ENCODE results near the gene IFFO2. TPM values are rescaled to one million over a fixed set of nuclear protein-coding genes. Genes with fewer than 3 reads are reported as not detected.

IFFO2 gene
- total and polyA plus RNA-seq, 10 of the 15 experiments (the other 5 are each of a cell fraction or from before 2014, with no cell fraction given), result 1.2 to 18.4 (median 6.7) TPM

DNA sequence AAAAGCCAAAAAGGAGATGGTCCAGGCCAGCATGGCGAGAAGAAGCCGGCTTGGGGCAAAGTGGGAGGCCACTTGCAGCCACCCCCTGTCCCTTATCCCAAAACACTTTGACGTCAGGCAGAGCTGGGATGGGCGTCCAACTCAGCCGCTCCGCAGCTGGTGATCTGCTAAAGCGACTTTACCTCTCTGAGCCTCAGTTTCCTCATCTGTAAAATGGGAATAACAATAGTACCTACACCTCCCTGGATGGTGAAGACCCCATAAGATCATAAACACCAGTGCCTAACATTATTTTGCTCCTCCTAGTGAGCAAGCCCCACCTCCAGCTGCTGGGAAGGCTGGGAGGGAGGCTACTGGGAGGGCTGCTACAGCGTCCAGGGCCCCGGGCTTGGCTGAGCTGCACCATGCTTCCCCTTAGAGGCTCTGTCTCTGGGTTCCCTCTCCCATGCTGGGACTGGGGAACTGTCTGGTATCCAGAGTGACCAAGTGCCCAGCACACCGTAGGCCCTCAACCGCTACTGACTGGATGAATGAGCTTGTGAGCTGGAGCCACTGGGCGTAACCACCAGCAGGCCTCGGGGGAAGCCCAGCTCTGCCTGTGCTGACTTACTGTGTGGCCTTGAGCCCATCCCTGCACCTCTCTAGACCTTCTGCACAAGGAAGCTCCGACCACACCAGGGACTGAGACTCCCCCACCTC is 18.3 kb downstream of the IFFO2 start:
- ChIA-PET SMC1A (ENCODE audit: uncharacterized antibody, unreplicated experiment) (interaction anchor here (1.0 kb wide), 1 partner anchor 19 kb away, joined by 3 read pairs; the partner anchor contains the start of gene IFFO2), CTCF (interaction anchor here (0.5 kb wide), 1 partner anchor 658 kb away, joined by 3 read pairs; no protein-coding TSS in a partner anchor), POLR2A (interaction anchor here (1.0 kb wide), 1 partner anchor 12 kb away, joined by 3 read pairs; no protein-coding TSS in a partner anchor), RAD21 (ENCODE audit: unreplicated experiment) (interaction anchor here (0.6 to 0.9 kb wide), 2 partner anchors 12 to 88 kb away, joined by 3 to 4 read pairs; no protein-coding TSS in a partner anchor)
- FAIRE-seq (no peak), DNase-seq (ENCODE audit: low read depth, low spot score) (no peak), ATAC-seq (peak; percentile 80)
- H3K79me2 ChIP-seq (ENCODE audit: control insufficient read depth, insufficient read depth, low read length), result no peaks in the 10 kb centered on the region; the same call in 1 of the 2 replicates
- H3K9me3 ChIP-seq (replicated peaks; ENCODE audit: control insufficient read depth, insufficient read depth, low read length), result no peaks in the 10 kb centered on the region
- no peak overlapping the region for H3K4me3 ChIP-seq
- H3K9ac ChIP-seq (ENCODE audit: control insufficient read depth, insufficient read depth, low read length), result no peak overlapping the region
- H3K4me2 ChIP-seq (ENCODE audit: control insufficient read depth, insufficient read depth), result no peak overlapping the region
- 0 out of 2 replicates have a peak, but pooled peaks cover 3% of the 10 kb centered on the region for H3K4me1 ChIP-seq (ENCODE audit: control insufficient read depth, insufficient read depth, low read length)
- H4K20me1 ChIP-seq (ENCODE audit: control insufficient read depth, insufficient read depth), result no peaks in the 10 kb centered on the region
- no peak overlapping the region for H3K27ac ChIP-seq (ENCODE audit: control insufficient read depth, insufficient read depth)
- BruUV-seq (replicated peaks), result no TSS peak
- WGBS (ENCODE audit: insufficient coverage, insufficient replicate concordance, low lambda C conversion rate, missing lambda C conversion rate), result 69% methylated on average over 14 of the region's 14 CpGs
- in situ Hi-C loops (cut with MboI) (no loop called here), intact Hi-C loops (cut with micrococcal nuclease; ENCODE audit: unreplicated experiment) (no loop called here)
- TF ChIP-seq RB1 (IDR thresholded peaks at IDR 0.05; ENCODE audit: borderline replicate concordance) (no peak), RUNX3 (IDR thresholded peaks at IDR 0.05; ENCODE audit: low read length) (peak; percentile 27; the same call in 1 of the 2 replicates)
- H3K27me3 ChIP-seq (replicated peaks in 1 of 2; ENCODE audit: control insufficient read depth in 2 of 2, insufficient read depth in 2 of 2, low read length in 1 of 2), result no peaks in the 10 kb centered on the region
- no peak overlapping the region for H2AFZ ChIP-seq (ENCODE audit: control insufficient read depth, low read depth, low read length)
- H3K36me3 ChIP-seq (ENCODE audit: control insufficient read depth in 2 of 2, insufficient read depth in 2 of 2, low read length in 1 of 2), result no peaks in the 10 kb centered on the region; a peak in 1 of 4 replicates

DNA sequence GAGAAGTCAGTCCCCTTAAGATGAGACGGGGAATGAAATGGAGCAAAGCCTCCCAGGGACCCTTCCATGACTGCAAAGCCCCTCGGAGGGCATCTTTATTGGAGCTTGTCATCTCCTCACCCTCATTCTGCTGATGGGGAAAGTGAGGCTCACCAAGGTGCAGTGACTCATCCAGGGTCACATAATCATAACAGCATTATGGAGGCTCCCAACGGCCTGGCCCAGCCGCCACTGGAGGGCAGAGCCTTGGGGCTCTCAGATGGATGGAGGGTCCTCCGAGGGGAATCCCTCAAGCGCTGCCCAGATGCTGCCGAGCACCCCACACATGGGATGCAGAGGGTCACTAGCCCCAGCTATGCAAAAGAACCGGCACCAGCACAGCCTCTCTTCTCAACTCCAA is 18.9 kb downstream of the IFFO2 start:
- ChIA-PET SMC1A (ENCODE audit: uncharacterized antibody, unreplicated experiment) (interaction anchor here (1.3 kb wide), 1 partner anchor 13 kb away, joined by 4 read pairs; no protein-coding TSS in a partner anchor), POLR2A (interaction anchor here (0.9 kb wide), 1 partner anchor 9 kb away, joined by 3 read pairs; no protein-coding TSS in a partner anchor), RAD21 (ENCODE audit: unreplicated experiment) (interaction anchor here (0.6 kb wide), 1 partner anchor 88 kb away, joined by 3 read pairs; no protein-coding TSS in a partner anchor), CTCF (no interaction called here)
- WGBS (ENCODE audit: insufficient coverage, insufficient replicate concordance, low lambda C conversion rate, missing lambda C conversion rate), result 78% methylated on average over 8 of the region's 8 CpGs
- H3K9me3 ChIP-seq (replicated peaks; ENCODE audit: control insufficient read depth, insufficient read depth, low read length), result no peaks in the 10 kb centered on the region
- H3K4me3 ChIP-seq, result no peak overlapping the region
- intact Hi-C loops (cut with micrococcal nuclease; ENCODE audit: unreplicated experiment) (no loop called here), in situ Hi-C loops (cut with MboI) (no loop called here)
- no peak for DNase-seq (ENCODE audit: low read depth, low spot score)
- no TSS peak for BruUV-seq (replicated peaks)
- H3K79me2 ChIP-seq (ENCODE audit: control insufficient read depth, insufficient read depth, low read length), result no peaks in the 10 kb centered on the region; the same call in 1 of the 2 replicates
- no peak overlapping the region for H2AFZ ChIP-seq (ENCODE audit: control insufficient read depth, low read depth, low read length)
- 0 out of 2 replicates have a peak, but pooled peaks cover 3% of the 10 kb centered on the region for H3K4me1 ChIP-seq (ENCODE audit: control insufficient read depth, insufficient read depth, low read length)
- H3K4me2 ChIP-seq (ENCODE audit: control insufficient read depth, insufficient read depth), result no peak overlapping the region
- ATAC-seq, result no peak
- no peaks in the 10 kb centered on the region for H4K20me1 ChIP-seq (ENCODE audit: control insufficient read depth, insufficient read depth)
- FAIRE-seq, result no peak
- H3K27ac ChIP-seq (ENCODE audit: control insufficient read depth, insufficient read depth), result no peak overlapping the region
- H3K9ac ChIP-seq (ENCODE audit: control insufficient read depth, insufficient read depth, low read length), result no peak overlapping the region
- TF ChIP-seq TCF3 (IDR thresholded peaks at IDR 0.05; ENCODE audit: borderline replicate concordance, insufficient read depth, low read depth, low read length) (no peak), SREBF2 (IDR thresholded peaks at IDR 0.05; ENCODE audit: low read length) (no peak), NFYA (IDR thresholded peaks at IDR 0.05; ENCODE audit: borderline replicate concordance, low read depth, low read length) (no peak), SPI1 (IDR thresholded peaks at IDR 0.05; ENCODE audit: borderline replicate concordance, insufficient read depth, low read depth, low read length) (no peak), PML (IDR thresholded peaks at IDR 0.05; ENCODE audit: low read length) (no peak), ZNF274 (IDR thresholded peaks at IDR 0.05; ENCODE audit: insufficient read depth, insufficient read length) (no peak)
- TF ChIP-seq, protein P1, sequence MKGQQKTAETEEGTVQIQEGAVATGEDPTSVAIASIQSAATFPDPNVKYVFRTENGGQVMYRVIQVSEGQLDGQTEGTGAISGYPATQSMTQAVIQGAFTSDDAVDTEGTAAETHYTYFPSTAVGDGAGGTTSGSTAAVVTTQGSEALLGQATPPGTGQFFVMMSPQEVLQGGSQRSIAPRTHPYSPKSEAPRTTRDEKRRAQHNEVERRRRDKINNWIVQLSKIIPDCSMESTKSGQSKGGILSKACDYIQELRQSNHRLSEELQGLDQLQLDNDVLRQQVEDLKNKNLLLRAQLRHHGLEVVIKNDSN (IDR thresholded peaks at IDR 0.05; ENCODE audit: borderline replicate concordance, extremely low read length, insufficient read depth, low read depth, low read length), result no peak
- TF ChIP-seq, protein P2, sequence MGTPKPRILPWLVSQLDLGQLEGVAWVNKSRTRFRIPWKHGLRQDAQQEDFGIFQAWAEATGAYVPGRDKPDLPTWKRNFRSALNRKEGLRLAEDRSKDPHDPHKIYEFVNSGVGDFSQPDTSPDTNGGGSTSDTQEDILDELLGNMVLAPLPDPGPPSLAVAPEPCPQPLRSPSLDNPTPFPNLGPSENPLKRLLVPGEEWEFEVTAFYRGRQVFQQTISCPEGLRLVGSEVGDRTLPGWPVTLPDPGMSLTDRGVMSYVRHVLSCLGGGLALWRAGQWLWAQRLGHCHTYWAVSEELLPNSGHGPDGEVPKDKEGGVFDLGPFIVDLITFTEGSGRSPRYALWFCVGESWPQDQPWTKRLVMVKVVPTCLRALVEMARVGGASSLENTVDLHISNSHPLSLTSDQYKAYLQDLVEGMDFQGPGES (IDR thresholded peaks at IDR 0.05), result no peak
- H3K27me3 ChIP-seq (replicated peaks in 1 of 2; ENCODE audit: control insufficient read depth in 2 of 2, insufficient read depth in 2 of 2, low read length in 1 of 2), result no peaks in the 10 kb centered on the region
- no peaks in the 10 kb centered on the region; a peak in 1 of 4 replicates for H3K36me3 ChIP-seq (ENCODE audit: control insufficient read depth in 2 of 2, insufficient read depth in 2 of 2, low read length in 1 of 2)

Data from GM12878 (cell line).